PFSK-1 (cell line): Measurements from ENCODE around the gene LIAS.

ENCODE experiments used
- POLR2AphosphoS5 ChIP-seq: IDR thresholded peaks from 2 replicates; pipeline ENCODE4 v1.6.1; 2012; ENCODE audit warnings: low read depth, mild to moderate bottlenecking, control low read depth, low read length, moderate library complexity
- TAF1 ChIP-seq: IDR thresholded peaks from 2 replicates; pipeline ENCODE4 v1.6.1; 2012; ENCODE audit warnings: low read length, control low read depth, borderline replicate concordance; ENCODE audit not compliant: insufficient read depth

DNA sequence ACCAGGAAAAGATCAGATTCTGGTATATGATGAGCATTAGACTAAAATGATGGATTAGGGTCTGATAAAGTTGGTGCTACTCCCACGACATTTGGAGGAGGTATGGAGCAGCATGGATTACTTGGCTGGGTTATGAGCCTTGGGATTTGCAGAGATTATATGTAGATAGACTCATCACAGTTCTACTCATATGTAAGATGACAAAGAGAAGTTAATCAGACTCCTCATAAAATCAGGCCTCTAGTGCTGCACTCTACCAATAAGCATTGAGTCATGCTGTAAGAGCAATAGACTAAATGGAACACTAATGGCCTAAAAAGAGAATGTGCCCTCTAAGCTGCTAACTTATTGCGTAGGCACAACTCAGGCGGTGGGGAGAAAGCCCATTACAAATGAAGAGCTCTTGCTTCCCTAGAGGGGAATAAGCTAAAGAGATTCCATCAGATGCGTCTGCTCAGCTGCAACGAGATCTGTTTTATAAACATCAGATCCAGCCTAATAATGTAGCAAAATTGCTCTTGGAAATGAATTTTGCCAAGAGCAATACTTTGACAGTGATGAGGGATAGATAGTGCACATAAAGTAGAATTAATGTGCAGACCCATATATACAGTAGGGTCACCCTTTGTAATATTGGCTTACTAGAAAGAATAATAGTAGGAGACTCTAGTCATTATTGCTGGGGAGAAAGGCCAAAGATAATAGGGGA is 17.5 kb downstream of the LIAS start:
- TF ChIP-seq TAF1 (no peak), POLR2AphosphoS5 (no peak)
